Natural killer cell (primary cell): ENCODE data around the gene TUBA4A. TPM values are rescaled to one million over a fixed set of nuclear protein-coding genes. Genes with fewer than 3 reads are reported as not detected.

Source experiments
- ATAC-seq, 3 donors: fragments of 150-1000 bp in 2 of 3; fragments of 200-7000 bp in 1 of 3; cut with Tn5 transposase; 1 replicate in 1 of 3; 2 replicates in 2 of 3; pipeline ENCODE4 v1.10.0; 2021; ENCODE audit warnings: mild to moderate bottlenecking in 2 of 3, moderate library complexity in 2 of 3
- DNase-seq, 2 donors: peaks; one replicate each; pipeline versions ENCODE4 v3.0.0 to v3.0.0-alpha.2; 2013 to 2021; ENCODE audit warnings: mixed read lengths in 1 of 2
- H3K27ac ChIP-seq: one replicate; pipeline ENCODE4 v1.5.1; 2013; ENCODE audit warnings: mild to moderate bottlenecking, low read length
- H3K27me3 ChIP-seq: one replicate; pipeline ENCODE4 v1.6.1; 2013; ENCODE audit warnings: low read length; ENCODE audit not compliant: control insufficient read depth, insufficient read depth
- H3K36me3 ChIP-seq: one replicate; pipeline ENCODE4 v1.6.1; 2013; ENCODE audit warnings: low read length; ENCODE audit not compliant: control insufficient read depth, insufficient read depth
- H3K4me1 ChIP-seq: one replicate; pipeline ENCODE4 v1.6.1; 2013; ENCODE audit warnings: low read length; ENCODE audit not compliant: control insufficient read depth, insufficient read depth
- H3K4me3 ChIP-seq: one replicate; pipeline ENCODE4 v1.5.1; 2013; ENCODE audit warnings: low read length
- H3K9me3 ChIP-seq: one replicate; pipeline ENCODE4 v1.6.1; 2013; ENCODE audit warnings: low read length; ENCODE audit not compliant: control insufficient read depth, insufficient read depth
- H3K27ac Mint-ChIP-seq, 2 donors: one replicate each; pipeline ENCODE4 v1.8.0; 2022; ENCODE audit warnings: mild to moderate bottlenecking in 2 of 2, mixed read lengths in 2 of 2, moderate library complexity in 1 of 2
- H3K27me3 Mint-ChIP-seq, 2 donors: one replicate each; pipeline ENCODE4 v1.8.0; 2022; ENCODE audit warnings: low read depth in 2 of 2, mixed read lengths in 2 of 2
- H3K36me3 Mint-ChIP-seq: one replicate; pipeline ENCODE4 v1.8.0; 2022; ENCODE audit warnings: mixed read lengths
- H3K4me1 Mint-ChIP-seq, 2 donors: one replicate each; pipeline ENCODE4 v1.8.0; 2022; ENCODE audit warnings: mixed read lengths in 2 of 2
- H3K4me3 Mint-ChIP-seq: one replicate; pipeline ENCODE4 v1.8.0; 2022; ENCODE audit warnings: mild to moderate bottlenecking, moderate library complexity, mixed read lengths
- H3K9me3 Mint-ChIP-seq, 2 donors: one replicate each; pipeline ENCODE4 v1.8.0; 2022; ENCODE audit warnings: mixed read lengths in 2 of 2
- CTCF ChIP-seq: fragments of 200-600 bp; IDR thresholded peaks from one replicate; pipeline ENCODE4 v1.8.0; 2022; ENCODE audit warnings: antibody characterized with exemption
- WGBS: methylation state at CpG from one replicate; pipeline ENCODE4 v1.1.7; 2013; ENCODE audit warnings: missing lambda C conversion rate; ENCODE audit not compliant: insufficient coverage; 5-methylcytosine and 5-hydroxymethylcytosine counted together
- intact Hi-C: fragments of 100-400 bp; cut with micrococcal nuclease; formaldehyde crosslinking; loops from one replicate; pipeline ENCODE4 v1.14.2; 2022
- total RNA-seq, 4 donors: library from RNA; stranded (reverse); fragments of 120-200 nt in 1 of 4; gene quantifications; one replicate each; pipeline versions ENCODE4 v1.2.3 to v1.2.4, GENCODE V29; 2013 to 2022

Gene TUBA4A
- total RNA-seq, 3 donors from 2014 or later (not counting 1 experiment from before 2014, with no cell fraction given): 145 to 188 (median 146) TPM

GRCh38 chr2:219282375-219282774, 28.7 kb upstream of the TUBA4A start:
- no peaks in the 10 kb centered on the region for H3K9me3 Mint-ChIP-seq
- H3K36me3 ChIP-seq: peaks cover 50% of the 10 kb centered on the region
- peaks cover 32 to 45% of the 10 kb centered on the region in 2 donors for H3K4me1 Mint-ChIP-seq
- H3K4me1 ChIP-seq: peaks cover 30% of the 10 kb centered on the region
- H3K4me3 ChIP-seq: no peak overlapping the region
- H3K4me3 Mint-ChIP-seq: no peak overlapping the region
- no peak for DNase-seq
- 100% methylated on average over 4 of the region's 5 CpGs for WGBS
- H3K27ac ChIP-seq: no peak overlapping the region
- ATAC-seq: no peak
- no peaks in the 10 kb centered on the region for H3K27me3 Mint-ChIP-seq
- peak overlapping the region; percentile 97 to 99 for H3K27ac Mint-ChIP-seq
- H3K36me3 Mint-ChIP-seq: no peaks in the 10 kb centered on the region
- no peaks in the 10 kb centered on the region for H3K9me3 ChIP-seq
- H3K27me3 ChIP-seq: no peaks in the 10 kb centered on the region
- intact Hi-C loops: no loop called here
- TF ChIP-seq CTCF: no peak

GRCh38 chr2:219281588-219281987, 27.9 kb upstream of the TUBA4A start:
- H3K36me3 Mint-ChIP-seq: no peaks in the 10 kb centered on the region
- no peaks in the 10 kb centered on the region for H3K27me3 Mint-ChIP-seq
- no peak overlapping the region for H3K4me3 ChIP-seq
- H3K27me3 ChIP-seq: no peaks in the 10 kb centered on the region
- no peaks in the 10 kb centered on the region for H3K9me3 ChIP-seq
- WGBS: 91% methylated on average over 8 of the region's 8 CpGs
- DNase-seq: no peak
- H3K4me1 ChIP-seq: peaks cover 30% of the 10 kb centered on the region
- peak overlapping the region; percentile 9 for H3K4me3 Mint-ChIP-seq
- intact Hi-C loops: no loop called here
- H3K9me3 Mint-ChIP-seq: no peaks in the 10 kb centered on the region
- ATAC-seq: no peak
- no peak for TF ChIP-seq CTCF
- H3K4me1 Mint-ChIP-seq: peaks cover 35 to 47% of the 10 kb centered on the region in 2 donors
- H3K27ac Mint-ChIP-seq: peak overlapping the region; percentile 97 to 99
- H3K27ac ChIP-seq: no peak overlapping the region
- peaks cover 47% of the 10 kb centered on the region for H3K36me3 ChIP-seq

GRCh38 chr2:219280651-219281050, 26.9 kb upstream of the TUBA4A start:
- H3K4me3 ChIP-seq: no peak overlapping the region
- Mint-ChIP-seq H3K4me1 (peaks cover 35 to 47% of the 10 kb centered on the region in 2 donors), H3K27ac (peak overlapping the region; percentile 97 to 99), H3K4me3 (peak overlapping the region; percentile 53), H3K27me3 (no peaks in the 10 kb centered on the region), H3K9me3 (no peaks in the 10 kb centered on the region), H3K36me3 (no peaks in the 10 kb centered on the region)
- ATAC-seq: no peak
- no peak for TF ChIP-seq CTCF
- no peaks in the 10 kb centered on the region for H3K9me3 ChIP-seq
- intact Hi-C loops: no loop called here
- peaks cover 30% of the 10 kb centered on the region for H3K4me1 ChIP-seq
- H3K27ac ChIP-seq: peak overlapping the region; percentile 99
- WGBS: 97% methylated on average over 4 of the region's 4 CpGs
- peaks cover 43% of the 10 kb centered on the region for H3K36me3 ChIP-seq
- no peaks in the 10 kb centered on the region for H3K27me3 ChIP-seq
- no peak for DNase-seq

GRCh38 chr2:219279916-219280516, 26.3 kb upstream of the TUBA4A start:
- WGBS: 69% methylated on average over 11 of the region's 12 CpGs
- intact Hi-C loops: loop anchor here (1.0 kb wide), 7 partner anchors 15 to 120 kb away; partner anchors contain the start of genes ANKZF1, ATG9A, NHEJ1 and ZFAND2B
- H3K4me1 ChIP-seq: peaks cover 30% of the 10 kb centered on the region
- H3K27me3 ChIP-seq: no peaks in the 10 kb centered on the region
- no peaks in the 10 kb centered on the region for H3K27me3 Mint-ChIP-seq
- ATAC-seq: no peak
- peak overlapping the region; percentile 94 for H3K4me3 Mint-ChIP-seq
- H3K9me3 Mint-ChIP-seq: no peaks in the 10 kb centered on the region
- peak overlapping the region; percentile 99 for H3K27ac ChIP-seq
- no peak for DNase-seq
- TF ChIP-seq CTCF: peak; percentile 40
- H3K9me3 ChIP-seq: no peaks in the 10 kb centered on the region
- H3K36me3 ChIP-seq: peaks cover 37% of the 10 kb centered on the region
- H3K4me1 Mint-ChIP-seq: peaks cover 35 to 47% of the 10 kb centered on the region in 2 donors
- H3K4me3 ChIP-seq: peak overlapping the region; percentile 79
- H3K36me3 Mint-ChIP-seq: no peaks in the 10 kb centered on the region
- H3K27ac Mint-ChIP-seq: peak overlapping the region; percentile 97 to 99
